Mucosa of descending colon (tissue), 3 donors: Measurements from ENCODE around the gene GJD3. TPM values are rescaled to one million over a fixed set of nuclear protein-coding genes. Genes with fewer than 3 reads are reported as not detected.

ENCODE experiments used
- ATAC-seq: fragments of 200-7000 bp; cut with Tn5 transposase; one replicate; pipeline ENCODE4 v1.9.1; 2020; ENCODE audit warnings: mild to moderate bottlenecking, moderate library complexity
- DNase-seq, 3 donors: peaks; one replicate each; pipeline ENCODE4 v3.0.0-alpha.2; 2020
- H3K36me3 ChIP-seq: fragments of 200-600 bp; one replicate; pipeline ENCODE4 v1.8.0; 2021; ENCODE audit warnings: low read depth, mild to moderate bottlenecking
- H3K4me1 ChIP-seq: fragments of 200-600 bp; one replicate; pipeline ENCODE4 v1.8.0; 2021; ENCODE audit warnings: low read depth, mild to moderate bottlenecking
- H3K4me3 ChIP-seq: fragments of 200-600 bp; one replicate; pipeline ENCODE4 v1.8.0; 2021; ENCODE audit warnings: mild to moderate bottlenecking
- H3K9me3 ChIP-seq: fragments of 200-600 bp; one replicate; pipeline ENCODE4 v1.8.0; 2021; ENCODE audit warnings: mild to moderate bottlenecking
- CTCF ChIP-seq: fragments of 200-600 bp; IDR thresholded peaks from one replicate; pipeline ENCODE4 v1.8.0; 2022; ENCODE audit warnings: antibody characterized with exemption, mild to moderate bottlenecking
- intact Hi-C, 2 donors: fragments of 100-400 bp; cut with DNase I in 1 of 2; cut with micrococcal nuclease in 1 of 2; formaldehyde crosslinking; loops; one replicate each; pipeline versions ENCODE4 v1.11.0 to v1.11.1; 2022; cut with DNase I, micrococcal nuclease
- total RNA-seq, 3 donors: library from RNA; stranded (reverse); fragmentation: NEBNext Ultra II Directional in 2 of 3; extraction: Animal tissue kit (Norgen Biotek cat#: 25700) in 2 of 3; gene quantifications; one replicate each; pipeline versions ENCODE4 v1.2.1 to v1.2.4, GENCODE V29; 2021 to 2023
- donor health status: DM: no; HTN: no; CAD: no; lungs with moderate emphysema.
- donor health status: DM: no; HTN: no; CAD: no.
- donor health status: DM: no; HTN: yes; CAD: no.

GJD3 gene
- total RNA-seq, 3 donors from 2014 or later, result 0.81 to 1.4 (median 1.2) TPM

GRCh38 chr17:40355123-40355803 is 9.3 kb downstream of the GJD3 start:
- ATAC-seq (peak; percentile 74), DNase-seq (peak; percentile 77 to 88 (median 85))
- Histone ChIP-seq H3K4me1 (peaks cover 4% of the 10 kb centered on the region), H3K9me3 (no peaks in the 10 kb centered on the region), H3K36me3 (peaks cover 11% of the 10 kb centered on the region), H3K4me3 (no peak overlapping the region)
- intact Hi-C loops, result loop anchor here (2.0 to 10.0 kb wide), 3 partner anchors 52 to 60 kb away; partner anchors contain the start of gene TOP2A (in 1 of the 2)
- peak; percentile 87 for TF ChIP-seq CTCF

DNA sequence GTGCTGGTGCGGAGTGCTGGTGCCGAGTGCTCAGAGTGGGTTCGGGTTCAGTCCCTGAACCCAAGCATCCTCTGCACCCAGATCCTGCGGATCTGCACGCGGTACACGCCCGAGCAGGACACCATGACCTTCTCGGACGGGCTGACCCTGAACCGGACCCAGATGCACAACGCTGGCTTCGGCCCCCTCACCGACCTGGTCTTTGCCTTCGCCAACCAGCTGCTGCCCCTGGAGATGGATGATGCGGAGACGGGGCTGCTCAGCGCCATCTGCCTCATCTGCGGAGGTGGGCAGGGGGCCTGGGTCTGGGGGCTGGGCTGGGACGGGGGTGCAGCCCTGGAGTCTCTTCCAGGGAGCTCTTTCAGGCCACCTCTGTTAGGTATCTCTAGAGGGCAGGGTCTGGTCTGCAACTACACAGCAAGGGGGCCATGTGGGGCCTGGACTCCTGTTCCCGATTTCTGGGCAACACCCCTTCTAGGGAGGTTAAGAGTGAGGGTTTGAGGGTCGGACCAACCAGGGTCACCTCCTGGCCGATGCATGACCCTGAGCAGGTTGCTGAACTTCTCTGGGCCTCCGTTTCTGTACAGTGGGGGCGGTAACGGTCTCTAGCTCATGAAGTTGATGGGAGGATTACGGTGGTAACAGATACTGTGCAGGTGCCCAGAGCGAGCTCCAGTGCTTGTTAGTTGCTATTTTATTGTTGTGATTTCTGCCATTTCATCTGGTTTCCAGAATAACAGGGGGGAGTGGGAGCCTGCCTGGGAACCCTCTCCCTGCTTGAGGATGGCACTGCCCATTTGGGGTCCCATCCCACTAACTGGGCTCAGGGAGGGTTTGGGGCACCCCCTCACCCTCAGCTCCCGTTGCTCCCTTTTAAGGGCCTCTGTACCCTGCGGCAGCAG is 10.1 kb downstream of the GJD3 start:
- peaks cover 4% of the 10 kb centered on the region for H3K4me1 ChIP-seq
- no peak for ATAC-seq
- peak in 2 of 3 donors; percentile 38 to 51 for DNase-seq
- H3K36me3 ChIP-seq, result peaks cover 11% of the 10 kb centered on the region
- no peaks in the 10 kb centered on the region for H3K9me3 ChIP-seq
- intact Hi-C loops, result loop anchor here (2.0 to 10.0 kb wide), 3 partner anchors 52 to 60 kb away; partner anchors contain the start of gene TOP2A (in 1 of the 2)
- TF ChIP-seq CTCF, result no peak
- H3K4me3 ChIP-seq, result no peak overlapping the region

GRCh38 chr17:40352779-40353394 is 11.7 kb downstream of the GJD3 start:
- Histone ChIP-seq H3K9me3 (no peaks in the 10 kb centered on the region), H3K36me3 (peaks cover 11% of the 10 kb centered on the region), H3K4me1 (peaks cover 13% of the 10 kb centered on the region), H3K4me3 (no peak overlapping the region)
- intact Hi-C loops, result loop anchor here in 1 of 2 donors (10.0 kb wide), 1 partner anchor 62 kb away; the partner anchor contains the start of gene TOP2A
- TF ChIP-seq CTCF, result no peak
- ATAC-seq (no peak), DNase-seq (peak in 2 of 3 donors; percentile 26 to 47)

DNA sequence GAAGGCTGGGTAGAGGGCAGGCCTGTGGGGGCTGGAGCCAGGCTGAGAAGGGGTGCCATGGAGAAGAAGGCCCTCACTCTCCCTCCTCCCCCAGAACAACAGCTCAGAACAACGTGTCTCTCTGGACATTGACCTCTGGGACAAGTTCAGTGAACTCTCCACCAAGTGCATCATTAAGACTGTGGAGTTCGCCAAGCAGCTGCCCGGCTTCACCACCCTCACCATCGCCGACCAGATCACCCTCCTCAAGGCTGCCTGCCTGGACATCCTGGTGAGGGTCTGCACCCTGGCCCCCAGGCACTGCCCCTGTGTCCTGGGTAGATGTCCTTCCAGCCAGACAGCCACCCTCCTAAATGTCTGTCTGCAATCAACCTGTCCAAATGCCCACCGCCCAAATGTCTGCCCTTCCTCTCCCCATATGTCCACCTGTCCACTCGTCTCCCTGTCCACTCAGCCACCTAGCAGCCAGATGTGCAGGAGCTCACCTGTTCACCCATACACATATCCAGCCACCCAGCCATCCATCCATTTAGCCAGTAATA is 12.2 kb downstream of the GJD3 start:
- peak in 2 of 3 donors; percentile 29 to 39 for DNase-seq
- no peak for TF ChIP-seq CTCF
- intact Hi-C loops, result loop anchor here in 1 of 2 donors (10.0 kb wide), 1 partner anchor 62 kb away; the partner anchor contains the start of gene TOP2A
- no peaks in the 10 kb centered on the region for H3K9me3 ChIP-seq
- H3K4me1 ChIP-seq, result peaks cover 18% of the 10 kb centered on the region
- no peak overlapping the region for H3K4me3 ChIP-seq
- peaks cover 11% of the 10 kb centered on the region for H3K36me3 ChIP-seq
- no peak for ATAC-seq
